Effector memory CD8-positive, alpha-beta T cell (primary cell): ENCODE results near the gene CFAP221.

Experiments
- ATAC-seq: fragments of 150-1000 bp; cut with Tn5 transposase; replicated peaks from 2 replicates; pipeline ENCODE4 v1.10.0; 2021; ENCODE audit warnings: mild to moderate bottlenecking, moderate library complexity
- DNase-seq, 3 experiments: peaks; one replicate each; pipeline ENCODE4 v3.0.0; 2021
- H3K27ac Mint-ChIP-seq, 2 donors: one replicate each; pipeline ENCODE4 v1.8.0; 2022; ENCODE audit warnings: mild to moderate bottlenecking in 2 of 2, mixed read lengths in 2 of 2, moderate library complexity in 2 of 2
- H3K27me3 Mint-ChIP-seq, 2 donors: one replicate each; pipeline ENCODE4 v1.8.0; 2022; ENCODE audit warnings: mixed read lengths in 2 of 2
- H3K36me3 Mint-ChIP-seq: one replicate; pipeline ENCODE4 v1.8.0; 2022; ENCODE audit warnings: mild to moderate bottlenecking, moderate library complexity, mixed read lengths; ENCODE audit not compliant: insufficient read depth
- H3K4me1 Mint-ChIP-seq, 2 donors: one replicate each; pipeline ENCODE4 v1.8.0; 2022; ENCODE audit warnings: low read depth in 2 of 2, mixed read lengths in 2 of 2
- H3K4me3 Mint-ChIP-seq, 2 donors: one replicate each; pipeline ENCODE4 v1.8.0; 2022; ENCODE audit warnings: mild to moderate bottlenecking in 2 of 2, mixed read lengths in 2 of 2, moderate library complexity in 2 of 2
- H3K9me3 Mint-ChIP-seq, 2 donors: one replicate each; pipeline ENCODE4 v1.8.0; 2022; ENCODE audit warnings: mixed read lengths in 2 of 2

The CFAP221 gene

DNA sequence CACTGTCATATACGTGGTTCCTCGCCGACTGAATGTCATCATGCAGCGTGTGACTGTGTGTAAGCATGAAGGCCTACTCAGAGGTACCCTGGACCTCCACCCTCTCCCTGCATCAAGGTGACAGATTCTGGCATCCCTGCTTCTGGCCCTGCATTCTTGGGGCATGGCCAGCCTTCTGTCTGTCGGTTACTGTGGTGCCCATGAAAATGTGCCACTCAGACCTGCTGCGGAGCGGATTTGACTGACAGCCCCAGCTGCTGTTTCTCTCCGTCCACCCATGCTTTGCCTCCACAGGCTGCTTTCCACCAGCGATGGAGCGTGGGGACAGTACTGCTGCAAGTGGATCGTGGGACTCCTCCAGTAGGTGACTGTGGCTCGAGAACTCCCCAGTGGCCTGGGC is 144.4 kb downstream of the CFAP221 start:
- no peaks in the 10 kb centered on the region for H3K27me3 Mint-ChIP-seq
- H3K4me3 Mint-ChIP-seq: no peak overlapping the region
- no peaks in the 10 kb centered on the region for H3K4me1 Mint-ChIP-seq
- no peaks in the 10 kb centered on the region for H3K9me3 Mint-ChIP-seq
- no peak overlapping the region for H3K27ac Mint-ChIP-seq
- H3K36me3 Mint-ChIP-seq: peaks cover 5% of the 10 kb centered on the region
- ATAC-seq (no peak), DNase-seq (no peak)

DNA sequence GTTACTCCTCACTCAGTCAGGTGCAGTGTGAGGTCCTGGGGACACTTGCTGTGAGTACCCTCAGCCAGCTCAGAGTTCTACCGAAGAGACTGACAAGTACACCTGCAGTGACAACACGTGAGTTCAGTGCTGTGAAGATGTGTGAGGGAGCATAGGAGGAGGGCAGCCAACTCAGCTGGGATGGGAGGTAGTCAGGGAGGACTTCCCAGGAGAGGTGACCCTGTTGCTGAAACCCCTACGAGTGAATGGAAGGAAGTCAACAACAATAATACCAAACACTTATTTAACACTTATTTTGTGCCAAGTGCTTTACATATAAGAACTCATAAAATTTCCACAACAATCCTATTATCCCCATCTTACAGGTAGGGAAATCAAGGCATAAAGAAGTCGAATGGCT is 145.0 kb downstream of the CFAP221 start:
- Mint-ChIP-seq H3K4me1 (peaks cover 0 to 2% of the 10 kb centered on the region in 2 donors), H3K9me3 (no peaks in the 10 kb centered on the region), H3K27me3 (no peaks in the 10 kb centered on the region), H3K36me3 (peaks cover 5% of the 10 kb centered on the region), H3K4me3 (no peak overlapping the region), H3K27ac (no peak overlapping the region)
- no peak for ATAC-seq
- DNase-seq: no peak

DNA sequence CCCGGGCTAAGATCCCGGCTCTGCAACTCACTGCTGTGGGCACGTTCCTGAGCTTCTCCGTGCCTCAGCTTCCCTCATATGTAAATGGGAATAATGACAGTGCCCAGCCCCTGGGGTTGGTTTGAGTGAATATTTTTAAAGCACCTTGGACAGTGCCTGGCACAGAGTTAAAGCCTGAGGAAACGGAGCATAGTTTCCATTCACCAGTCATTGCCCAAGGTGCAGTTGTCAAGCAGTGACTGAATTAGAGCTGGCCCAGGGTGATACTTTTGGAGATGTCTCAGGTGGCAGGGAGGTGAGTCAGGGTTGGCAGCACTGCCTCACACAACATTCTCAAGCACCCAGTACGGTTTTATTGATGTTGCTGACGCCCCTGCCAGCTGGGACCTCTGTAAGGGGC is 146.9 kb downstream of the CFAP221 start:
- Mint-ChIP-seq H3K4me1 (peaks cover 0 to 2% of the 10 kb centered on the region in 2 donors), H3K4me3 (no peak overlapping the region), H3K9me3 (no peaks in the 10 kb centered on the region), H3K27ac (no peak overlapping the region), H3K27me3 (peaks cover 4 to 5% of the 10 kb centered on the region in 2 donors), H3K36me3 (peaks cover 5% of the 10 kb centered on the region)
- DNase-seq (no peak), ATAC-seq (no peak)

DNA sequence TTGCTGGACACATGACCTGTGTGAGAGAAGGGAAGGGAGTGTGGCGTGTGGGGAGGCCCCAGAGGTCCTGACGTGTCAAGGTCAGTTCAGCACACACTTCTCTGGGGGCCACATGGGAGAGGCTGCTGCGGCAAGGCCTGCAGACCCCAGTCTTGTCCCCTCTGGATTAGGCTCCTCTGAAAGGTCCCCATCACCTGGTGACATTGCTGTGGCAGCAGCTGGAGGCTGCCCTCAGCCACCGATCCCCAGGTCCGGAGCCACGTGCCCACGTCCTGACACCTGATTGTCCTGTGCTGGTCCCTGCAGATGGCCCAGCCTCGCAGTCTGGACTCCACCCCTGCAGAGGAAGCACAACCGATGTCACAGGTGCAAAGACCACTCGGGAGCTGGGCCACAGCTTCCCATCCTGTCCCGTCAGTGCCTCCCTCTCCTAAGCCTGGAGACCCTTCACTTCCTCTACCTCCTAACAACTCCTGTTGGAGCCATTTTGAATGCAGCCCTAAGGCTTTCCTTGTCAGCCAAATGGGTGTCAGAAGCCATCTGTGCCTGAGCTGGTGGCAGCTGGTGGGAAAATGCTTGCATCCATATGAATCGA is 147.5 kb downstream of the CFAP221 start:
- Mint-ChIP-seq H3K27me3 (peaks cover 9 to 10% of the 10 kb centered on the region in 2 donors), H3K36me3 (peaks cover 9% of the 10 kb centered on the region), H3K4me3 (no peak overlapping the region), H3K27ac (no peak overlapping the region), H3K4me1 (peaks cover 0 to 2% of the 10 kb centered on the region in 2 donors), H3K9me3 (no peaks in the 10 kb centered on the region)
- ATAC-seq (no peak), DNase-seq (no peak)

DNA sequence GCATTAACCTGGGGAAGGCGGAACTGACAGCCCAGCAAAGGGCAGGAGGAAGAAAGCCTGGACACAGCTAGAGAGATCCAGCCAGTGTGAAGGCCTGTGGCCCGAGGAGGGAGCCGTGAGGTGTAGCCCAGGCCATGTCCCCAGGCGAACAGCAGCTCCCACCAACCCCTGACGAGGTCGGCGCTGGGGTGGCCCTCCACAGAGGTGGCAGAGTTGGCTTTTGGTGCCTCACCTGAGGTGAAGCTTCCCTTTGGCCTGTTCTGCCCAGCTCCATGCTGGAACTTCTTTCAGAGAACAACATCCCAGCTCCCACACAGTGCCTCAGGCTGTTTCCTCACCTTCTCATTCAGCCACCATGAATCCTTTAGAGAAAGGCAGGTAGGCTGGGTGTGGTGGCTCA is 148.1 kb downstream of the CFAP221 start:
- peaks cover 4% of the 10 kb centered on the region for H3K36me3 Mint-ChIP-seq
- no peak overlapping the region for H3K27ac Mint-ChIP-seq
- ATAC-seq: no peak
- no peak overlapping the region for H3K4me3 Mint-ChIP-seq
- H3K27me3 Mint-ChIP-seq: peaks cover 11 to 12% of the 10 kb centered on the region in 2 donors
- H3K9me3 Mint-ChIP-seq: no peaks in the 10 kb centered on the region
- peaks cover 0 to 2% of the 10 kb centered on the region in 2 donors for H3K4me1 Mint-ChIP-seq
- DNase-seq: no peak

DNA sequence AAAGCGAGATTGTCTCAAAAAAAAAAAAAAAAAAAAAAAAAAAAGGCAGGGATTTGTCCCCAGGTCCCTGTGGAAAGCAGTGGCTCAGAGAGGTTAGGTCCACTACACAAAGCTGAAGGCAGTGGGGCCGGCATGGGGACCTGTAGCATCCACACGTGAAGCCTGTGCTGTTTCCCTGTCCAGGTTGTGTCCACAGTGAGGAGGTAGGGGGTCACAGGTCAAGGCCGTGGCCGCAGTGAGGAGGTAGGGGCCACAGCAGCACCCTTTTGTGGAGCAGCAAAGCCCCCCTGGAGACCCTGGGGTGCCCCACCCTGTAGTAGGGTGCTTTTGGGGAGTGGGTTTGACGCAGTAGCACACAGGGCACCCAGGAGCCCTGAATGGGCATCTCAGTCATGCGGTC is 148.7 kb downstream of the CFAP221 start:
- Mint-ChIP-seq H3K27ac (no peak overlapping the region), H3K4me3 (no peak overlapping the region), H3K27me3 (peaks cover 17 to 19% of the 10 kb centered on the region in 2 donors), H3K4me1 (peaks cover 0 to 3% of the 10 kb centered on the region in 2 donors), H3K9me3 (no peaks in the 10 kb centered on the region), H3K36me3 (peaks cover 3% of the 10 kb centered on the region)
- no peak for DNase-seq
- ATAC-seq: no peak

DNA sequence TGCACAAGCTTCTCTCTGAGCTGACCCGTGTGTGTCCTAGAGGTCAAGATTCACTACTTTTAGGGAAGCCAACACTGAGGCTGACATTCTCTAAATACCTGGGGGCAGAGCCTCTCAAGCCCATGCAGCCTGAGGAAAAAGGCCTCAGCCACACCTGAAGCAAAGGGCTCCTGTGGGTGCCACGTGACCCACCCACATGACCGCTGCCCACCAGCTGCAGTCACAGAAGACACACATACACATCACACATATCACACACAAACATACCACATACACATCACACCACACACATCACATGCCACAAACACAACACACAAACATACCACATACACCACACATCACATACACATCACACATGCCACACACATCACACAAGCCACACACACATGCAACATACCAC is 149.3 kb downstream of the CFAP221 start:
- Mint-ChIP-seq H3K4me1 (peaks cover 0 to 3% of the 10 kb centered on the region in 2 donors), H3K36me3 (peaks cover 3% of the 10 kb centered on the region), H3K4me3 (no peak overlapping the region), H3K27me3 (peaks cover 19 to 21% of the 10 kb centered on the region in 2 donors), H3K27ac (no peak overlapping the region), H3K9me3 (no peaks in the 10 kb centered on the region)
- no peak for ATAC-seq
- DNase-seq: no peak

DNA sequence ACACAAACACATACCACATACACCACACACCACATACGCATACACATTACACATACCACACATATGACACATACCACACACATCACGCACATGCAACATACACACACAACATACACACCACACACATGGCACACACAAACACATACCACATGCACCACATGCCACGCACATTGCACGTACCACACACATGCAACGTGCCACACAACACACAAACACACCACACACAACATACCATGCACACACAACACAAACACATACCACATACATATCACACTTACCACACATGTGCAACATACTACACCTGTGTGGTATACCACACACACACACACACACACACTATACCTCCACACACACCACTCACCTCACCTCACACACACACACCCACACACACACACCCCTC is 149.7 kb downstream of the CFAP221 start:
- Mint-ChIP-seq H3K4me3 (no peak overlapping the region), H3K4me1 (peaks cover 0 to 3% of the 10 kb centered on the region in 2 donors), H3K36me3 (peaks cover 3% of the 10 kb centered on the region), H3K27ac (no peak overlapping the region), H3K9me3 (no peaks in the 10 kb centered on the region), H3K27me3 (peaks cover 21 to 25% of the 10 kb centered on the region in 2 donors)
- DNase-seq: no peak
- ATAC-seq: no peak

DNA sequence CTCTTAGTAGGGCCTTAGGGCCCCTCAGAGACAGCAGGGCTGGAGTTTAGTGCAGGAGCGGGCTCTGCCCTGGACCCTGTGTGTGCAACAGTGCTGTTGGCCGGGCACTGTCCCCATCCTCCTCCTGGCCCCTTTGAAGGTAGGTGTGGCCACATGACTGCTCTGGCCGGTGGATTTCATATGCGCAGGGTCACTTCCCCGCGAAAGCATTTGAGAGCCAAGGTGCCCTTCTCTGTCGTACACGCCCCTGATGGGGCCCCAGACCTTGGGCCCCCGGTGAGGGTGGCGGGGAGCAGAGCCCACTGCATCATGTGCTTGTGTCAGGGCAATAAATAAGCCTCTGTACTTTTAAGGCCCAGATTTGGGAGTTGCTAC is 150.2 kb downstream of the CFAP221 start:
- H3K27ac Mint-ChIP-seq: no peak overlapping the region
- H3K4me3 Mint-ChIP-seq: no peak overlapping the region
- H3K27me3 Mint-ChIP-seq: peaks cover 26 to 30% of the 10 kb centered on the region in 2 donors
- ATAC-seq: no peak
- H3K36me3 Mint-ChIP-seq: peaks cover 3% of the 10 kb centered on the region
- no peak for DNase-seq
- H3K4me1 Mint-ChIP-seq: peaks cover 0 to 3% of the 10 kb centered on the region in 2 donors
- no peaks in the 10 kb centered on the region for H3K9me3 Mint-ChIP-seq

DNA sequence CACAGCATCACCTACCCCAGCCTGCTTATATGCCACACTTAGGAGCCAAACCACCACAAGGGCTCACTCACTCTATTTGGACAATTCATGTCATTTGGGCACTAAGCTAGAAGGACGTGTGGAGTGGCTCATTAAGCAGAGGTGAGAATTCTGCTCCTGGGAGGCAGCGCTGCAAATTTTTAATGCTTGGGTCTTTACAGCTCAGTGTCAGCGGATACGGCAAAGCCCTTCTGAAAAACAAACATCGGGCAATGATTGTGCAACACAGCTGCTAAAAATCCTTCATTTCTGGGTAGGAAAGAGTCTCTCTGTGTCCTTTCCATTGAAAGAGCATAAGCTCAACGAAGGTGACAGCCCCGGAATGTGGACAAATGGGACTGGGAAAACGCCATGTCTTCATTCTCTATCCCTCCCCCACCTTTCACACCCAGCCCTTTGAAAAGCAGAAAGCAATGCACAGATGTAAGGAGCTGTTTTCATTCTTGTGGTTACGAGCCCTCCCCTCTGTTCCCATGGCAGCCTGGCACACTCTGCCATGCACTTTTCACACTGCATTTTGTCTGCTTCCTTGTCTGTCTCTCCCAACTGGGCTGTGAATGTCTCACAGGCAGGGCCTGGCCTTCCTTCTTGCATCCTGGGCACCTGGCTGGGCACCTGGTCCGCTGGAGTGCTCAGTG is 150.7 kb downstream of the CFAP221 start:
- ATAC-seq: no peak

DNA sequence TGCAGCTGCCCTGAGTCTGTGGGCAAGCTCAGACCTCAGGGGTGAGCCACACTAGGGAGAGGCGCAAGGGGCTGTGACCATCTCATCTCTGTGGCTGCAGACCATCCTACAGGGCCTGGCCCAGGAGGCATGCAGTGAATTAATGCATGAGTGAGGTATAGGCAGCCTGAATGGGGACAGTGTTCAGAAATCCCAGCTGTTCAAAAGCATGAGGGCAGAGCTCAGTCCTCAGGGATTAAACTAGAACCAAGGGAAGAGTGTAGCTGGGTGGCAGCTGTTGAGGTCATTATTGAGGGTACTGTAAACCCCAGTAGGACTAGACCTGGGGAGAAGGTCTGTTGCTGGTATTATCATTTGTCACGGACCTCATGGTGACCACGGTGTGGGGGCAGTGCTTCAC is 151.8 kb downstream of the CFAP221 start:
- H3K27me3 Mint-ChIP-seq: peaks cover 31 to 38% of the 10 kb centered on the region in 2 donors
- peaks cover 0 to 3% of the 10 kb centered on the region in 2 donors for H3K4me1 Mint-ChIP-seq
- ATAC-seq: no peak
- DNase-seq: no peak
- no peak overlapping the region for H3K27ac Mint-ChIP-seq
- H3K36me3 Mint-ChIP-seq: peaks cover 3% of the 10 kb centered on the region
- no peaks in the 10 kb centered on the region for H3K9me3 Mint-ChIP-seq
- H3K4me3 Mint-ChIP-seq: no peak overlapping the region

More for the DNA sequence above, 150.7 kb downstream of the CFAP221 start:
- Mint-ChIP-seq H3K27ac (no peak overlapping the region), H3K4me1 (peaks cover 0 to 3% of the 10 kb centered on the region in 2 donors), H3K4me3 (no peak overlapping the region), H3K36me3 (peaks cover 3% of the 10 kb centered on the region), H3K27me3 (peaks cover 26 to 33% of the 10 kb centered on the region in 2 donors), H3K9me3 (no peaks in the 10 kb centered on the region)
- no peak for DNase-seq

DNA sequence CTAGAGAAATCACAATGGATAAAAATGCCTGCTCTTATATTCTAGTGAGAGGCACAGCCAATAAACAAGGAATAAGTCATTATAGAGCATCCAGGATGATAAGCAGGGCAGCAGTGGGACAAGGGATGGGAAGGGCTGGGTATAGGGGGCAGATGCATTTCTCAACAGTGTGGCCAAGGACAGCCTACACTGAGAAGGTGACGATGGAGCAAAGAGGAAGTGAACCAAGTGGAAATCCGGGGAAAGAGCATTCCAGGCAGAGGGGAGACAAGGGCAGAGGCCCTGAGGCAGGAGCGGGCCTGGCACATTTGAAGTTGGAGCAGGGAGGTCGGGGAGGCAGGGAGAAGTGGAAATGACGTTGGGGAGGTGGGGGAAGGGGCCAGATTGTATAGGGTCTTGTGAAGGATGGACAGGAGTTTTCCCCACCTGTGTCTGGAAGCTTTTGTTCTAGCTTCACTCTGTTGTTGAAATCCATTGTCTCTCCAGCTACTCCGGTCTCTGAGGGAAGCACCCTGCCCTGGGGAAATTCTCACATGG is 152.3 kb downstream of the CFAP221 start:
- Mint-ChIP-seq H3K27me3 (peaks cover 37 to 44% of the 10 kb centered on the region in 2 donors), H3K9me3 (no peaks in the 10 kb centered on the region), H3K27ac (no peak overlapping the region)

DNA sequence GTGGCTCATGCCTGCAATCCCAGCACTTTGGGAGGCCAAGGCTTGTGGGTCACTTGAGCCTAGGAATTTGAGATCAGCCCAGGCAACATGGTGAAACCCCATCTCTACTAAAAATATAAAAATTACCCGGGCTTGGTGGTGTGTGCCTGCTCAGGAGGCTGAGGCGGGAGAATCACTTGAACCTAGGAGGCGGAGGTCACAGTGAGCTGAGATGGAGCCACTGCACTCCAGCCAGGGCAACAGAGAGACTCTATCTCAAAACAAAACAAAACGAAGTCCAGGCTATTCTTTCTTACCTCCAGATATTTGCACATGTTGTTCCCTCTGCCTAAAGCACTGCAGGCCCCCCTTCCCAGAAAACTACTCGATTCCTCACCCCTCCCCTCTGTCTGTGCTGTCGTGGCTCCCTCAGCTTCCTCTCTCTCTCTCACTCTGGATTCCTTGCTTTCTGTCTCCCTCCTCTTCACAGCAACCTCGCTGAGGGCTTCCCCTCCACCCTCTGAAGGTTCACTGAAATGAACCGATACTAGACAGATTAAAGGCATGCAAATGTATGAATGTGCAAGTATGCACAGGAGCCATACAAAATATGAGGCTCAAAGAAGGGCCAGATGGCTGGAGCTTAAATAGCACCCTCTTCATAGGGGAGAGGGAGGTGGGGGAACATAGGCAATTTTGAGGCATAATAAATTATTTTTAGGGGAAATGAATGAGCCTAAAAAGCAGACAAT is 153.2 kb downstream of the CFAP221 start:
- H3K9me3 Mint-ChIP-seq: no peaks in the 10 kb centered on the region
- ATAC-seq: no peak
- H3K36me3 Mint-ChIP-seq: peaks cover 3% of the 10 kb centered on the region
- peaks cover 0 to 3% of the 10 kb centered on the region in 2 donors for H3K4me1 Mint-ChIP-seq
- H3K27me3 Mint-ChIP-seq: peaks cover 41 to 47% of the 10 kb centered on the region in 2 donors
- H3K4me3 Mint-ChIP-seq: no peak overlapping the region
- H3K27ac Mint-ChIP-seq: no peak overlapping the region
- no peak for DNase-seq

More for the DNA sequence above, 152.3 kb downstream of the CFAP221 start:
- Mint-ChIP-seq H3K36me3 (peaks cover 3% of the 10 kb centered on the region), H3K4me1 (peaks cover 0 to 3% of the 10 kb centered on the region in 2 donors), H3K4me3 (no peak overlapping the region)
- no peak for DNase-seq
- no peak for ATAC-seq
